ENCODE results near the gene FAM162A. TPM values are rescaled to one million over a fixed set of nuclear protein-coding genes. Genes with fewer than 3 reads are reported as not detected.

Gene FAM162A
- total RNA-seq, 1 donor from 2014 or later: 65.1 TPM

GRCh38 chr3:122403489-122403888 lies 19.5 kb downstream of the FAM162A start:
- Histone ChIP-seq H3K9ac (ENCODE audit: low read length) (no peak overlapping the region), H3K27me3 (ENCODE audit: insufficient read depth, low read length) (no peaks in the 10 kb centered on the region), H3K79me2 (ENCODE audit: insufficient read depth, low read length) (no peaks in the 10 kb centered on the region), H3K4me3 (ENCODE audit: insufficient read depth, low read depth, low read length) (no peak overlapping the region), H3K4me1 (ENCODE audit: insufficient read depth, low read length) (peaks cover 9% of the 10 kb centered on the region), H3K4me2 (ENCODE audit: low read length) (peak overlapping the region; percentile 61), H2AFZ (ENCODE audit: low read depth, low read length) (no peak overlapping the region), H4K20me1 (ENCODE audit: insufficient read depth, low read length) (no peaks in the 10 kb centered on the region), H3K27ac (ENCODE audit: low read depth, low read length) (peak overlapping the region; percentile 67), H3K36me3 (ENCODE audit: insufficient read depth, low read length) (peaks cover 5% of the 10 kb centered on the region), H3K9me3 (ENCODE audit: insufficient read depth, low read depth, low read length) (no peaks in the 10 kb centered on the region)
- peaks cover 18% of the 10 kb centered on the region for H3K4me1 Mint-ChIP-seq (ENCODE audit: low read depth, unreplicated experiment)
- FAIRE-seq: peak; percentile 68
- H3K27me3 Mint-ChIP-seq (ENCODE audit: low read depth, unreplicated experiment): no peaks in the 10 kb centered on the region
- peak overlapping the region; percentile 92 for H3K27ac Mint-ChIP-seq (ENCODE audit: unreplicated experiment)
- H3K4me3 Mint-ChIP-seq (ENCODE audit: unreplicated experiment): peak overlapping the region; percentile 5
- DNase-seq (ENCODE audit: low read depth): peak; percentile 92
- TF ChIP-seq EZH2 (IDR thresholded peaks at IDR 0.05; ENCODE audit: insufficient read depth, low read length) (no peak), CTCF (IDR thresholded peaks at IDR 0.05; ENCODE audit: insufficient read depth, low read depth, low read length) (no peak)
- H3K36me3 Mint-ChIP-seq (ENCODE audit: low read depth, unreplicated experiment): peaks cover 10% of the 10 kb centered on the region
- H3K9me3 Mint-ChIP-seq (ENCODE audit: unreplicated experiment): no peaks in the 10 kb centered on the region

- Histone ChIP-seq H3K27ac (ENCODE audit: low read depth, low read length) (no peak overlapping the region), H3K36me3 (ENCODE audit: insufficient read depth, low read length) (peaks cover 6% of the 10 kb centered on the region), H3K4me2 (ENCODE audit: low read length) (no peak overlapping the region), H3K79me2 (ENCODE audit: insufficient read depth, low read length) (no peaks in the 10 kb centered on the region), H3K27me3 (ENCODE audit: insufficient read depth, low read length) (no peaks in the 10 kb centered on the region), H3K9ac (ENCODE audit: low read length) (no peak overlapping the region), H3K4me3 (ENCODE audit: insufficient read depth, low read depth, low read length) (no peak overlapping the region), H3K9me3 (ENCODE audit: insufficient read depth, low read depth, low read length) (no peaks in the 10 kb centered on the region), H3K4me1 (ENCODE audit: insufficient read depth, low read length) (peaks cover 9% of the 10 kb centered on the region), H4K20me1 (ENCODE audit: insufficient read depth, low read length) (no peaks in the 10 kb centered on the region), H2AFZ (ENCODE audit: low read depth, low read length) (no peak overlapping the region)
- Mint-ChIP-seq H3K9me3 (ENCODE audit: unreplicated experiment) (no peaks in the 10 kb centered on the region), H3K36me3 (ENCODE audit: low read depth, unreplicated experiment) (peaks cover 19% of the 10 kb centered on the region), H3K27me3 (ENCODE audit: low read depth, unreplicated experiment) (no peaks in the 10 kb centered on the region), H3K4me1 (ENCODE audit: low read depth, unreplicated experiment) (peaks cover 18% of the 10 kb centered on the region), H3K27ac (ENCODE audit: unreplicated experiment) (peak overlapping the region; percentile 50), H3K4me3 (ENCODE audit: unreplicated experiment) (no peak overlapping the region)
- DNase-seq (ENCODE audit: low read depth) (no peak), FAIRE-seq (no peak)
- TF ChIP-seq CTCF (IDR thresholded peaks at IDR 0.05; ENCODE audit: insufficient read depth, low read depth, low read length): no peak
- TF ChIP-seq EZH2 (IDR thresholded peaks at IDR 0.05; ENCODE audit: insufficient read depth, low read length): no peak
These were observed 21.0 kb downstream of the FAM162A start for GRCh38 chr3:122405015-122405414.

GRCh38 chr3:122406198-122406597 lies 22.2 kb downstream of the FAM162A start:
- no peaks in the 10 kb centered on the region for H3K9me3 Mint-ChIP-seq (ENCODE audit: unreplicated experiment)
- Histone ChIP-seq H3K36me3 (ENCODE audit: insufficient read depth, low read length) (peaks cover 11% of the 10 kb centered on the region), H3K4me2 (ENCODE audit: low read length) (no peak overlapping the region), H3K79me2 (ENCODE audit: insufficient read depth, low read length) (no peaks in the 10 kb centered on the region), H3K27me3 (ENCODE audit: insufficient read depth, low read length) (no peaks in the 10 kb centered on the region), H3K9ac (ENCODE audit: low read length) (no peak overlapping the region), H3K27ac (ENCODE audit: low read depth, low read length) (no peak overlapping the region), H3K4me1 (ENCODE audit: insufficient read depth, low read length) (peaks cover 9% of the 10 kb centered on the region), H3K9me3 (ENCODE audit: insufficient read depth, low read depth, low read length) (no peaks in the 10 kb centered on the region), H2AFZ (ENCODE audit: low read depth, low read length) (no peak overlapping the region), H3K4me3 (ENCODE audit: insufficient read depth, low read depth, low read length) (no peak overlapping the region), H4K20me1 (ENCODE audit: insufficient read depth, low read length) (no peaks in the 10 kb centered on the region)
- TF ChIP-seq CTCF (IDR thresholded peaks at IDR 0.05; ENCODE audit: insufficient read depth, low read depth, low read length): no peak
- TF ChIP-seq EZH2 (IDR thresholded peaks at IDR 0.05; ENCODE audit: insufficient read depth, low read length): no peak
- H3K4me1 Mint-ChIP-seq (ENCODE audit: low read depth, unreplicated experiment): peaks cover 17% of the 10 kb centered on the region
- H3K27me3 Mint-ChIP-seq (ENCODE audit: low read depth, unreplicated experiment): no peaks in the 10 kb centered on the region
- FAIRE-seq (no peak), DNase-seq (ENCODE audit: low read depth) (no peak)
- peaks cover 20% of the 10 kb centered on the region for H3K36me3 Mint-ChIP-seq (ENCODE audit: low read depth, unreplicated experiment)
- no peak overlapping the region for H3K4me3 Mint-ChIP-seq (ENCODE audit: unreplicated experiment)
- no peak overlapping the region for H3K27ac Mint-ChIP-seq (ENCODE audit: unreplicated experiment)

Data from astrocyte (in vitro differentiated cells and primary cell).